Colon (tissue), 2 donors: Measurements from ENCODE around the gene REXO4.
"Not testable (repeated sequence)": the region's sequence is repeated elsewhere in the genome, so short reads cannot be mapped to it uniquely, and the experiment has no call there.

Source experiments
- FAIRE-seq: peaks from 2 replicates; lab custom pipeline; 2012; peaks lifted over from hg19 to GRCh38; lab: Jason Lieb, UNC
- donor health status: control.
- donor health status: control.

REXO4 gene, protein sequence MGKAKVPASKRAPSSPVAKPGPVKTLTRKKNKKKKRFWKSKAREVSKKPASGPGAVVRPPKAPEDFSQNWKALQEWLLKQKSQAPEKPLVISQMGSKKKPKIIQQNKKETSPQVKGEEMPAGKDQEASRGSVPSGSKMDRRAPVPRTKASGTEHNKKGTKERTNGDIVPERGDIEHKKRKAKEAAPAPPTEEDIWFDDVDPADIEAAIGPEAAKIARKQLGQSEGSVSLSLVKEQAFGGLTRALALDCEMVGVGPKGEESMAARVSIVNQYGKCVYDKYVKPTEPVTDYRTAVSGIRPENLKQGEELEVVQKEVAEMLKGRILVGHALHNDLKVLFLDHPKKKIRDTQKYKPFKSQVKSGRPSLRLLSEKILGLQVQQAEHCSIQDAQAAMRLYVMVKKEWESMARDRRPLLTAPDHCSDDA

DNA sequence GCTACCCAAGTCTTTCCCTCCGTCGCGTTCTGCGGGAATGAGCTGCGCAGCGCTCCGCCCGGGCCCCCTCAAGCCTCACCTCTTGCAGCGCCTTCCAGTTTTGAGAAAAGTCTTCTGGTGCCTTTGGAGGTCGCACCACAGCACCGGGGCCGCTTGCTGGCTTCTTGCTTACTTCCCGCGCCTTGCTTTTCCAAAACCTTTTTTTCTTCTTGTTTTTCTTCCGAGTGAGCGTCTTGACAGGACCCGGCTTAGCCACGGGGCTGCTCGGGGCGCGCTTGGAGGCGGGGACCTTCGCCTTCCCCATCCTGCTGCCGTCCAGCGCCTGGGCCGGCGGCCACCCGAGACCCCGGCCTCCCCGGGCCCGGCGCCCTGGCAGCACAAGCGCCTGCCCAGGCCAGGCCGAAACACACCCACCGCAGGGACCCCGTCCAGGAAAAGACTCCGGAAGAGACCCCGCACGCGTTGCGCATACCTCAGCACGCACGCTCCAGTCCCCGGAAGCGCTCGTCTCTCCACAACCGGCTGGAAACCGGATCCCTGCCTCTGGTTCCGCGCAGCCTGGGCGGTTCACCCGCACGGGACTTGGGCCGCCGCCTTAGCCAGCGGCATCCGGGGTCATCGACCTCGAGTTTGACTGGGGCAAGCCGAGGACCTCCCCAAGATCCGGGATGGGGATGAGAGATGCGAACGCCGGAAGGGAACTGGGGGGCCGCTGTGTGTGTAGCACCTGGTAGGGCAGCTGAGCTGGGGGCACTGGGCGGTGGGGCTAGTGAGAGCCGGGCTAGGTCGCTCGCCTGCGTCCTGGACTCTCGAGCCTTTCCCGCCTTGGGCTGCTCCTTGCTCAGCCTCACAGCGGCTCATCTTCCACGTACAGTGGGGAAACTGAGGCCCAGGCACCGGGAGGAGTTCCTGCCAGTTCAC, at the start of gene REXO4:
TSS of gene REXO4 (minus strand) at position 470 of the 921 bp plus-strand sequence. CDS start at position 304, 166 bp downstream.
- no peak for FAIRE-seq

DNA sequence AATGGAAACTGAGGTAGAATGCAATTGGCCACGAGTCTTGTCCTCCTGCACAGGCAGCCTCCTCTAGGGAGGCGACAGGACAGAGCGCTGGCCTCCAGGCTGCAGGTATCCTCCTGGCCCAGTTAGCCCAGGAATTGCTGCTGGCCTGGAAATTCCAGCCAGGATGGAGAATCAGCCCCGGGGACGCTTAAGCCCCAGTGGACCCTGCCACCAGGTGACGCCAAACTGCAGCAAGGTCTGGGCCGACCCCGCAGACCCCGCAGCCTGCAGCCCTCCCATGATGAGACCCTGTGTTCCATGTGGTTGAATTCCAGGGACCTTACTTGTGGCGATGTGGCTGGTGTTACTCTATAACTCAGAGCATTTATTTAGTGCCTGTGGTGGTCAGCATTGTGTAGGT, 49.3 kb upstream of the REXO4 start:
- no peak for FAIRE-seq

DNA sequence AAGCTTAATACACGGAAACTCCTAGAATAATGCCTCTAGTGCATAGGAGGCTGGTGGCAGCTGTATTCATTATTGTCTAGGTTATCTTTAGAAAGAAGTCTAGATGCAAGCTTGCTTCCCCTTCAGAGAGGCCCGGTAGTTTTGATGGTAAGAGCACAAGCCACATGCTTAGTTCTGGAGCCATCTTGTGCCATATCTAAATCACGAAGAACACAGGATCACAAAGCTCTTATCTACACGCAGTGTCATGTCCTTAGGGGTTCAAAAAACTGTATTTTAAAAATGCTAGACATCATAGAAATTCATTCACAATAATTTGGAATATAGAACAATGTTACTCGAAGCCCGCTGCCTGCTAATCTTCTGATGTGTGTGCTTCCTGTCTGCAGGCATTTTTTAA, 48.2 kb upstream of the REXO4 start:
- FAIRE-seq, result no peak

DNA sequence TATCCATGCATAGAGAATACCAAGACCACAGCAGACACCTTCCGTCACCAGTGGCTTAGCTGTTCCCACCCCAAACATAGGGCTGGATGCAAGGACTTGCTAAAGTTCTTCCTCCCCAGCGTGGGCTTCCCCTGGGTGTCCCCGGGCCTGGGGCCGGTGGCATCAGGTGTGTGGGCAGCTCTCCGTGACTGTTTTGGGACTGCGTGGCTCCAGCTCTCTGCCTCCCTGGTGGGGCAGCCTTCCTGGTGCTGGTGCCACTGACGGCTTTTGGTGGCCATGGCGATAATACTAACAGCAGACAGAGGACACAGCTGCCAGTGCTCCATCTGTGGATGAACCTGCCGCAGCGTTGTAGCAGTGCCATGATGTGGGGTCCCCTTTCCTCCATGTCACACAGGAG, 46.8 kb upstream of the REXO4 start:
- no peak for FAIRE-seq

DNA sequence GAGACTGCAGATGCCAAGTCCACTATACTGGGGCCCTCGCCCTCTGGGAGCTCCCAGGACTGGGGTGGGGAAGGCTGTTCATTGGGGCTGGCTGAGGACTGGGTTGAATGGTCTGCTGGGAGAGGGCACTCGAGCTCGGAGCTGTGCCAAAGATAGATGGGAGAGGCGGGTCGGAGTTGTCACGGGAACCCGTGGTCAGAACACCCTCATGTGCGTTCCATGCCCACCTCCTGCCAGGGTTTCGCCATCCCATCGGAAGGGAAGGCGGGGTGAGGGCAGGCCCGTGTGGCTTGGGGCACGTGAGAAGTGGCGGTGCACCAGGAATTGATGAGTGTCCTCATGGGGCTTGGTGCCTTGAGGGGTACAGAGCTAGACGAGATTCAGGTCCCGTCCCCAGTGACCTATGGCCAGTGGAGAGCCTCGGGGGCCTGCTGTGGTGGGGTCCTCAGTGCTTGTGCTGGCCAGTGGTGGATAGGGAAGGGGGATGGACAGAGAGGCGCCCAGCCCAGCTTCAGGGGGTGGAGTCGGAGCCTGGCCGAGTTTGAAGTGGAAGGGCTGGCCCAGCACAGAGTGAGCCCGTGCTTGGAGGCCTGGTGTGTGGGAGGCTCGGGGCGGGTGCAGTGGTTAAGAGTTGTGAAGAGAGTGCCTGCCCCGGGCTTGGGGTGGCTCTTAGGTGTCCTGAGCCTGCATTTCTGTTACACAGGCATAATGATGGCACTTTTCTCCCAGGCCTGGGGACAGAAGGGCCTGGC, 46.2 kb upstream of the REXO4 start:
- FAIRE-seq, result no peak

DNA sequence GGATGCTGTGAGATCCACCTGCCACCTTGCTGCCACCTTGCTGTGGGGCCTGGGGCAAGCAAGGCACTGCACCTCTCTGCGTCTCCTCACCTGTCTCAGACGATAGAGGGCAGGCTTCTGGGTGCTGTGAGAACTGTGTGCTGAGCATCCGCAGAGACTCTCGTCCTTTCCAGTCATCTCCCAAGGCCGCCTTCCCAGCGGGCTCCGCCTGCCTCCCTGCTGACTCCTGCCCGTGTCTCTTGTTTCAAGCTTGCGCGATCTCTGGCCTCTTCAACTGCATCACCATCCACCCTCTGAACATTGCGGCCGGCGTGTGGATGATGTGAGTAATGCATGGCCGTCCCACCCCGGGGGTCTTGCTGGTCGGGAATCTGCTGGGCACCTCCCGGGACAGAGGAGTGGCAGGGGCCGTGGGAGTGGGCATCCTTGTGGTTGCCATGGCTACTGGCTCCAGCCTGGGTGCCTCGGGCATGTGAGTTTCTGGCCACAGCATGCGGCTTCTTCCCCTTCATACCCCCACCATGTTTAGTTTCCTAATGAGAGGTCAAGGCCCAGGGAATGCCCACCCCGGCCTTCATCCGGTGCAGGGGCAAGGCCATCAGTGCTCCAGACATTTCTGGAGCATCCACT, 45.5 kb upstream of the REXO4 start:
- no peak for FAIRE-seq

DNA sequence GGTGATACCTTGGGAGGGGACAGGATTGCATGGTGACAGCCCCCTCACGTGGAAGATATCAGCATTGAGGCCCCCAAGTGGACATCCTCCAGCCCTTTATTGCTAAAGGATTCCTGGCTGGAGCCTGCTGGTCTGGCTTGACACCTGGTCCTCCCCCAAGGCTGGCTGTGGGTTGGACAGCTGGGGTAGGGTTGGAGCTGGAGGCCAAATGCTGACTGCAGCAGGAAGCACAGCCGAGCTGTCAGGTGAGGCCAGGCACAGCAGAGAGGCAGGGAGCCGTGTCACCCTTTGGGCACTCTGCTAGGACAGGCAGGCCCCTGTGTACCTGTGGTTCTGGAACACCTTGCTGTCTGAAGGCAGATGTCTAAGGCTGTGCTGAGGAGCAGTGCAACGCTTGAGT, 44.2 kb upstream of the REXO4 start:
- FAIRE-seq, result no peak

DNA sequence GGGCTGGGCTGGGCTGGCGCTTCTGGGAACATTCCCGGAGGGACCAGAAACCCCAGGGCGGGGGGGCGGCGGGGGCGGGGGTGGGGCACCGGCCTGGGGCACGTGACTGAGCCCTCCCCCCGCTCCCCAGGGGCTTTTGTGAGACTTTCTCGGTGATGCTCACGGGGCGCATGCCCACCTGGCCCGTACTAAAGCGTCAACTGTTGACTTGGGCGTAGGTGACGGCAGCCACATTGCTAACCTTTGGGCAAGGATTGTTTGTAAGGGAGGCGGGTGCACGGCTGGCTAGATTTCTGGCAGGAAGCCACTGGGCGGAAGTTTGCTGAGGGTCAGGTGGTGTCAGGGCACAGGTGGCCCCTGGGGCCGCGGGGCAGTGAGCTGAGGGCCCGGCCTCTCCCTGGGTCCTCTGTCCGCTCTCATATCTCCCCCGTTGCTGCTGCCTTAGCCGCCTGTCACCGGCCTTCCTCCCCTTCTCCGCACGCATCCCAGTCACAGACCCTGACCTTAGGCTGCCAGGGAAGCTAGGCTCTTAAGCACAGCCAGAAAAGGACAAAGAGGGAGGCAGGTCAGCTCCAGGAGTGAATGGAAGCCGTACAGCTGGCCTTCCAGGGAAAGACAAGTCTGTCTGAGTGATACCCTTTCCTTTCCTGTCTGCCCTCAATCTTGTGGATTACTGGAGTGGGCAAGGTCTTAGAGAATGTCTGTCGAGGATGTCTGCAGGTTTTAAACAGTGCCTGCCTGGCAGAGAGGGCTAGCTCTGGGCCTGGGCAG, 42.8 kb upstream of the REXO4 start:
- FAIRE-seq, result no peak

DNA sequence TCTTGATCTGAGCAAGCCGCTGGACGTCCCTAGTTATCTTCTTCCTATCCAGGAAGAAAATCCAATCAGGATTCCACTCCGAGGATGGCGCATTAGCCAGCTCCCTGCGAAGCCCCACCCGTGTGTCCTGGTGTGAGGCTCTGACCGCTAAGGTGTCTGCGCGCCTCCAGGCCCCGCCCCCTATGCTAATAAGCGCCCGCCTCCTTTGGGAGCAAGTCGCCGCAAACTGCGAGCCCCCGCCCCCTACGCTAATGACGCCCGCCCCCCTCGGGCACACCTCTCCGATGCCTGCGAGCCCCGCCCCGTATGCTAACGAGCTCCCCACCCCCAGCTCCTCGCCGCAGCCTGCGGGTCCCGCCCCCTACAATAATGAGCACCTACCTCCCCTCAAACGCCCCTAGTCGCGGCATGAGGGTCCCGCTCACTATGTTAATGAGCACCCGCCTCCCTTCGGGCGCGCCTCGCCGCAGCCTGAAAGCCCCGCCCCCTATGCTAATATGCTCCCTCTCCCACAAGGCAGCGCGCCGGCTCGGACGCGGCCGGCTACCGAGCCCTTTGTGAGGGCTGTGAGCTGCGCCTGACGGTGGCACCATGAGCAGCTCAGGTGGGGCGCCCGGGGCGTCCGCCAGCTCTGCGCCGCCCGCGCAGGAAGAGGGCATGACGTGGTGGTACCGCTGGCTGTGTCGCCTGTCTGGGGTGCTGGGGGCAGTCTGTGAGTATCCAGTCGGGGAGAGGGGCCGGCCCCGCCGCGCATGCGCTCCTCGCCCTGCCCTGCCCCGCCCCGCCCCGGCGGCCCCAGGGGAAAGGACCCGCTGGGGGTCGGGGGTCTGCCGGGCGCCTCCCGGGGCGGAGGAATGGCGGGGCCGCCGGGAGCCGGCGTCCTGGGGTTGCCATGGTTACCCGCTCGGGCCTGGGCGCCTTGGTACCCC, 41.9 kb upstream of the REXO4 start, which contains the start of gene CACFD1:
TSS of gene CACFD1 (plus strand) at position 503 of the 929 bp plus-strand sequence. CDS start at position 592, 89 bp downstream.
- FAIRE-seq, result no peak

DNA sequence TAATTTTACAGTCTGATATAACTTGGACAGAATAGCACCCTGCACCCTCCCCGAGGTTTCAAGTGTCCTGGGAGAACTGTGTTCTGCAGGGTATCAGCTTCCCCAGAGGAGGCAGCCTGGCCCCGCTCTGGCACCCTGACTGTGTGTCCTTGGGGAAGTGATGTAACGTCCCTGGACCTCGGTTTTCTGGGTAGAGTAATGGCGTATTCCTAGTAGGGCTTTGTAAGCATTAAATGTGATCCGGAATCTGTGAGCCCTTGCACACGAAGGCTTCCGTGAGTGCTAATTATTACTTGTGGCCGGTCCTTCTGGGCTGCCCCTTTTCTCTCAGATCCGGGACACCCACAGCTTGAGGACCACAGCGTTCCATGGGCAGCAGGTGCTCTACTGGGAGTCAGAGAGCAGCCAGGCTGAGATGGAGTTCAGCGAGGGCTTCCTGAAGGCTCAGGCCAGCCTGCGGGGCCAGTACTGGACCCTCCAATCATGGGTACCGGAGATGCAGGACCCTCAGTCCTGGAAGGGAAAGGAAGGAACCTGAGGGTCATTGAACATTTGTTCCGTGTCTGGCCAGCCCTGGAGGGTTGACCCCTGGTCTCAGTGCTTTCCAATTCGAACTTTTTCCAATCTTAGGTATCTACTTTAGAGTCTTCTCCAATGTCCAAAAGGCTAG, 41.0 kb upstream of the REXO4 start:
- FAIRE-seq, result no peak

DNA sequence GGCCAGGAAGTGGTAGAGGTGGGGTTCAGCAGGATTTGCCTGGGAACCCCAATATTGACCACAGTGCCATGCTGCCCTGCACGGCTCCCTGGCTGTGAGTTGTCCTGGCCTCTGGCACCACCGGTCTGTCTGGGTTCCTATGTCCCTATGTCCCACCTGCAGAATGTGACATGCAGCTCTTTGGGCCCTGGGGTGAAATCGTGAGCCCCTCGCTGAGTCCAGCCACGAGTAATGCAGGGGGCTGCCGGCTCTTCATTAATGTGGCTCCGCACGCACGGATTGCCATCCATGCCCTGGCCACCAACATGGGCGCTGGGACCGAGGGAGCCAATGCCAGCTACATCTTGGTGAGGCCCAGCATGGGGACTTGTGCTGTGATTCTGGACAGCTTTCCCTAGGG, 39.9 kb upstream of the REXO4 start:
- FAIRE-seq, result no peak

DNA sequence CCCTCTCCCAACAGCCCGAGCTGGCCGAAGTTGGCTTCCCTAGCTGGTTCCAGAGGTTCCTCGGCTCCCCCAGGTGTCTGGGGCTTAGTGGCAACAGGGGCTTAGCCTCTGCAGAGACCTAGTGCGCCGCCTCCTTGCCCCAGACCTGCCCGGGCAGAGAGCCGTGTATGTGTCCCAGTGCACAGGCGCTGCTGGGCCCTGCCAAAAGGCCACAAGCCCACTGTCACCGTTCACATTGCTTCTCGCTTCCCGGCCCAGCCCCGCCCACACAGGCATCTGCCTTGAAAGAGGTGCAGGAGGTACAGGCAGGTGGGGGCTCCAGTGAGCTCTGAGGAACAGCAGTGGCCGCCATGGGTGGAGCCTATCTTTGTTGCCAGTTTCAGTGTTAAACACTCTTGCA, 39.4 kb upstream of the REXO4 start:
- no peak for FAIRE-seq

DNA sequence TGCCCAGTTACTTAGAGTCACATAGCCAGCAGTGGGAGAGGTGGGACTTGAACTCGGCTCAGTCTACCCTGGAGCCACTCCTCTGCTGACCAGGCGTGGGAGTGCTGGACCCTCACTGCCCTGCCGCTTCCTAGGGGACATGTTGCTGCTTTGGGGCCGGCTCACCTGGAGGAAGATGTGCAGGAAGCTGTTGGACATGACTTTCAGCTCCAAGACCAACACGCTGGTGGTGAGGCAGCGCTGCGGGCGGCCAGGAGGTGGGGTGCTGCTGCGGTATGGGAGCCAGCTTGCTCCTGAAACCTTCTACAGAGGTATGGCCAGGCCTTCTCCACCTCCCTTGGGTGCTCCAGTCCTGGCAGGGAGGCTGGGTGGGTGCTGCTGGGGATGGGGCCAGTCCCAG, 38.6 kb upstream of the REXO4 start:
- FAIRE-seq, result no peak

DNA sequence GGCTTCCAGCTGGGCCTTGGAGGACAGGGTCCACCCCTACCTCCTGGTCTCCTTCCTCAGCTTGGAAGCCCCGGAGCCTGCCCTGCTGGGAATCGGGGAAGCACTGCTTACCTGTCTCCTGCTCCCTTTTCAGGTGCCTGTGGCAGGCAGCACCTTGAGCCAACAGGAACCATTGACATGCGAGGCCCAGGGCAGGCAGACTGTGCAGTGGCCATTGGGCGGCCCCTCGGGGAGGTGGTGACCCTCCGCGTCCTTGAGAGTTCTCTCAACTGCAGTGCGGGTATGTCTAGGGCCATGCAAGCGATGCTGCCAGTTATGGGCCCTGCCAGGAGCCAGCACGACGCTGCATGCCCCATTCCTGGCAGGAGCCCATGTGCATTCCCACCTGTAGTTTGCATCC, 38.1 kb upstream of the REXO4 start:
- no peak for FAIRE-seq

DNA sequence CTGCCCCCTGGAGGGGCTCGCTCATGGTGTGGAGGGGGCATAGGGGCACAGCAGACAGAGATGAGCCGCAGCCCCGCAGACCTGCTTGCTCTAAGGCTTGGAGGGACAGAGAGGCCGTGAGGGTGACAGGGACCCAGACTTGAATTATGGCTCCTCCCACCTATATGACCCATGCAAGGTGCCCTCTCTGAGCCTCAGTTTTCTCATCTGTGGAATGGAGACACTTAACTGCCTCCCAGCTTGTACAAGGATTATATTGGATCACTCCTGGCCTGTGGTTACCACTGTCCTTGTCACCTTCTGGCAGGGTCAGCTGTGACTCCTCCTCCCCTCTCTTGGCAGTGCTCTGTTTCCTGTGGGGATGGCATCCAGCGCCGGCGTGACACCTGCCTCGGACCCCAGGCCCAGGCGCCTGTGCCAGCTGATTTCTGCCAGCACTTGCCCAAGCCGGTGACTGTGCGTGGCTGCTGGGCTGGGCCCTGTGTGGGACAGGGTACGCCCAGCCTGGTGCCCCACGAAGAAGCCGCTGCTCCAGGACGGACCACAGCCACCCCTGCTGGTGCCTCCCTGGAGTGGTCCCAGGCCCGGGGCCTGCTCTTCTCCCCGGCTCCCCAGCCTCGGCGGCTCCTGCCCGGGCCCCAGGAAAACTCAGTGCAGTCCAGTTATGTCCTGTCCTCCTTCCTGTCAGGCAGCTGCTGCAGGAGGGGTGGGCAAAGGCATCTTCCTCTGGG, 37.3 kb upstream of the REXO4 start:
- FAIRE-seq, result no peak

DNA sequence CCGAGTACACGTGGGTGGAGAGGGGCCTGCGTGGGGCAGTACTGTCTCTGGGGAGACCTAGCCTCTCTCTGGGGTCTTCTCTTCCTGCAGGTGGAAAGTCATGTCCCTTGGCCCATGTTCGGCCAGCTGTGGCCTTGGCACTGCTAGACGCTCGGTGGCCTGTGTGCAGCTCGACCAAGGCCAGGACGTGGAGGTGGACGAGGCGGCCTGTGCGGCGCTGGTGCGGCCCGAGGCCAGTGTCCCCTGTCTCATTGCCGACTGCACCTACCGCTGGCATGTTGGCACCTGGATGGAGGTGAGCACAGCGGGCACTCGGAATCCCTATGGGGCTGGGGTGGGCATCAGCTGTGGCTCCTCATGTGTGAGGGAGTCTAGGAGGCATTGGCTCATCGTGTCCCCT, 36.5 kb upstream of the REXO4 start:
- FAIRE-seq, result no peak

DNA sequence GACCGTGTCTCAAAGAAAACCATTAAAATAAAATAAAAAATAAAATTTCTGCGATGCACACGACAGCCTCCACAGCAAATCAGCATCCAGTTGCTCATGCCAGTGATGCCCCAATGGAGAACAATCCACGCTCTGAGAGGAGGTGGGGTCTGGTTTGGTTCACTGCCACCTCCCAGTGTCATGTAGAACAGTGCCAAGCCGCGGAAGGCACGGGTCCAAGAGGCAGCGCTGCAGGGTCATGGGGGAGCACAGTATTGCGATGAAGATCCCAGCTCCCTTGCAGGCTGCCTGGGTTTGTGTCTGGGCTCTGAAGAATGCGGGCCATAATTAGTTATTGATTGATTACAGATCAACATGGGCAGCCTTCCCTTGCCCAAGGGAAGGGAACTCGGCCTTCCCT, 35.8 kb upstream of the REXO4 start:
- no peak for FAIRE-seq

DNA sequence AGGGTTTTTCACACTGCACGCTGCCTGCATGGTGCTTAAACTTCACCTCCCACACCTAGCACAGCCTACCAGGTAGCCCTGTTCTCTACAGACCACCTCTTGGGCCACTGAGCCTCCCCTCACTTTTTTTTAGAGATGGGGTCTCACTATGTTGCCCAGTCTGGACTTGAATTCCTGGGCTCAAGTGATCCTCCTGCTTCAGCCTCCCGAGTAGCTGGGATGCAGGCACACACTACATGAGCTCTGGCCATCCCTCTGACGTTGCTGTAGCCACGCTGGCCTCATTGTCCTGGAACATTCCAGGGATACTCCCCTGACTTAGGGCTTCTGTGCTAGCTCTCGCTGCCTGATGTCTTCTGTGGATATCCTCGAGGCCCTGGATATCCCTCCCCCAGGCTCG, 34.8 kb upstream of the REXO4 start:
- no peak for FAIRE-seq

DNA sequence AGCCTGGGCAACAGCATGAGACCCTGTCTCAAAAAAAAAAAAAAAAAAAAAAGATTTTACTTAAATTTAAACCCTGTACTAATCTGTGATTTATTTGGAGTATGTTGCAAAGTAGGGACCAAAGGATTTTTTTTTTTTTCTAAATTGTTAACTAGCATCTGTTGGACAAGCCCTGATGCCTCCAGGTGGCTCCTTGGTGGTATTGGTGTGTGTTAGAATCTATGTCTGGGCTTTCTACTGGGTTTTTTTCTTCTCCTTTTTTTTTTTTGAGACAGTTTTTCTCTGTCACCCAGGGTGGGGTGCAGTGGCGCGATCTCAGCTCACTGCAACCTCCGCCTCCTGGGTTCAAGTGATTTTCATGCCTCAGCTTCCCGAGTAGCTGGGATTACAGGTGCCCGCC, 34.1 kb upstream of the REXO4 start:
- not testable (repeated sequence) for FAIRE-seq
